ENCODE data around the gene NEDD4L.

DNA sequence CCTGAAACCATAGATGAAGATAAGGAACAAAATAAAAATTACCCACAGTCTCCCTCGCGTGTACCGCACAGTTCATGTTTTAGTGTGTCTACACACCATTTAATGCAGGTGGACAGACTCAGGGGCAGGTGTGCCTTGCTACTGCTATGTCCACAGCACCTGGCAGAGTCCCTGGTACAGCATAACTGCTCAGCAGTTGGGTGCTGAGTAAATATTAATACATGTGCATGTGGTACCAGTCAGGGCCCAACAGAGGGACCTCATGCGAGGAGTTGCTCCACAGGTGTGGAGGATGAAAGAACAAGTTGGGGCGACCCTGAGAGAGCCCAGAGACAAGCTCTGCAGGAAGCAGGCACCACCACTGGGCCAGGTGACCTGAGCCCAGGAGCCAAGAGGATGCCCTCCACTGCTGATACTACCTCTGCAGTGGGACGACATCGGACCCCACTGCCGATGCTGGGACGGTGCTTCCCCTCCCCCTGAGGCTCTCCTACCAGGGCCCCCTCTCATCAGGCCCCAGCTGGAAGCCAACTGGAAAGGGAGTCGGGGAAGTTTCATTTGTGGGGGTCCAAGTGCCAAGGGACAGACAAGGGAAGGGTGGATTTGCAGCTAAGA lies 100.8 kb downstream of the NEDD4L start:
- TF ChIP-seq TAF1 (IDR thresholded peaks at IDR 0.05; ENCODE audit: borderline replicate concordance, low read depth, low read length) (no peak), RFX5 (IDR thresholded peaks at IDR 0.05; ENCODE audit: low read length) (no peak), SIN3A (IDR thresholded peaks at IDR 0.05; ENCODE audit: borderline replicate concordance, low read depth, low read length) (no peak), EP300 (IDR thresholded peaks at IDR 0.05; ENCODE audit: borderline replicate concordance in 1 of 2, low read depth in 1 of 2, low read length in 1 of 2) (no peak), CTCF (IDR thresholded peaks at IDR 0.05) (no peak)

All from SK-N-SH (cell line).